A673 (cell line): ENCODE data around the gene PNKD. TPM values are rescaled to one million over a fixed set of nuclear protein-coding genes. Genes with fewer than 3 reads are reported as not detected.
"Not testable (repeated sequence)": the region's sequence is repeated elsewhere in the genome, so short reads cannot be mapped to it uniquely, and the experiment has no call there.

Experiments
- BruUV-seq: library from RNA; stranded (reverse); fragments of 400-500 nt; replicated peaks from 2 replicates; lab custom pipeline; 2021; lab: Mats Ljungman, UMichigan
- CTCF ChIA-PET: fragments of 300-600 bp; sonication (Branson Sonifier 250); formaldehyde crosslinking; loops from one replicate; lab custom pipeline; 2022; ENCODE audit warnings: antibody characterized with exemption; lab: Charles Lee
- POLR2A ChIA-PET: fragments of 300-600 bp; sonication (Branson Sonifier 250); formaldehyde crosslinking; loops from one replicate; lab custom pipeline; 2022; ENCODE audit warnings: antibody characterized with exemption; ENCODE audit not compliant: low non-redundant PET; lab: Charles Lee
- DNase-seq: peaks from one replicate; pipeline ENCODE4 v3.0.0-alpha.2; 2015; ENCODE audit warnings: low spot score
- H3K27ac ChIP-seq: fragments of 200-600 bp; sonication (generic); 2 replicates; pipeline ENCODE4 v1.5.1; 2016; ENCODE audit warnings: mixed run types, low read depth, mild to moderate bottlenecking, mixed read lengths, antibody characterized with exemption, low read length; ENCODE audit not compliant: poor library complexity, severe bottlenecking
- H3K27me3 ChIP-seq: fragments of 200-600 bp; sonication (generic); replicated peaks from 2 replicates; pipeline ENCODE4 v1.6.1; 2017; ENCODE audit warnings: mixed run types, low read depth, mild to moderate bottlenecking, mixed read lengths, antibody characterized with exemption, low read length; ENCODE audit not compliant: insufficient read depth, poor library complexity
- H3K36me3 ChIP-seq: fragments of 200-600 bp; sonication (generic); 2 replicates; pipeline ENCODE4 v1.6.1; 2016; ENCODE audit warnings: mixed run types, mild to moderate bottlenecking, mixed read lengths, antibody characterized with exemption, low read length; ENCODE audit not compliant: insufficient read depth, poor library complexity, severe bottlenecking
- H3K4me1 ChIP-seq: fragments of 200-600 bp; sonication (generic); 2 replicates; pipeline ENCODE4 v1.6.1; 2017; ENCODE audit warnings: mixed run types, mild to moderate bottlenecking, mixed read lengths, antibody characterized with exemption, low read length; ENCODE audit not compliant: insufficient read depth, poor library complexity, severe bottlenecking
- H3K4me3 ChIP-seq: fragments of 200-600 bp; sonication (generic); 2 replicates; pipeline ENCODE4 v1.5.1; 2016; ENCODE audit warnings: low read depth, mixed run types, mild to moderate bottlenecking, mixed read lengths, low read length; ENCODE audit not compliant: poor library complexity, severe bottlenecking
- H3K9me3 ChIP-seq: fragments of 200-600 bp; sonication (generic); 2 replicates; pipeline ENCODE4 v1.6.1; 2016; ENCODE audit warnings: mixed run types, low read depth, mild to moderate bottlenecking, mixed read lengths, antibody characterized with exemption, low read length; ENCODE audit not compliant: poor library complexity, severe bottlenecking
- EZH2 ChIP-seq: fragments of 200-600 bp; sonication (generic); IDR thresholded peaks from 2 replicates; pipeline ENCODE4 v1.6.1; 2017; ENCODE audit warnings: borderline replicate concordance, low read depth, mild to moderate bottlenecking, mixed read lengths, antibody characterized with exemption, low read length; ENCODE audit not compliant: poor library complexity, severe bottlenecking
- intact Hi-C: fragments of 100-400 bp; cut with micrococcal nuclease; formaldehyde crosslinking; loops from one replicate; pipeline ENCODE4 v1.10.0; 2022; ENCODE audit not compliant: unreplicated experiment
- total RNA-seq: library from RNA; stranded (reverse); gene quantifications from 2 replicates; pipeline ENCODE4 v1.2.3, GENCODE V29; 2021
- TF ChIP-seq, protein P1 (sequence below): fragments of 300-800, 200-600 bp; sonication (generic); conservative IDR thresholded peaks from 2 replicates; pipeline ENCODE4 v1.5.1; 2017; ENCODE audit warnings: low read depth, mild to moderate bottlenecking, antibody characterized with exemption, low read length, moderate library complexity, mixed read lengths

PNKD gene
- total RNA-seq, 1 experiment from 2014 or later: 36.7 TPM

DNA sequence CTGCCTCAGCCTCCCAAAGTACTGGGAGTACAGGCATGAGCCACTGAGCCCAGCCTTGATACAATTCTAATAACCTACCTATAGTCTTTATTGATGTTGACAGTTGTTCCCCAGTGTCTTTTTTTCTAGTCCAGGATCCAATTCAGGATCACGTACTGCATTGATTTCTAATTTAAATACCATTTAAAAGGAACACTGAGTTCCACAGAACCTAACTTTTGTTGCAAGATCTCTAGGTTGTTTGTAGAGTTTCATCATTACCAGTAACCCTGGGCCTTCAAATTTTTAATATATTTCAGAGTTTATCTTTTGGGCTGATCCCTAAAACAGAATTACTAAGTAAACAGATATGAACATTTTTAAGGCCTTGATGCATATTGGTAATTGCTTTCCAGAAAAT is 43.0 kb downstream of the PNKD start:
- POLR2A ChIA-PET: no interaction called here
- BruUV-seq: no TSS peak
- no peak for TF ChIP-seq EZH2
- TF ChIP-seq, protein P1, sequence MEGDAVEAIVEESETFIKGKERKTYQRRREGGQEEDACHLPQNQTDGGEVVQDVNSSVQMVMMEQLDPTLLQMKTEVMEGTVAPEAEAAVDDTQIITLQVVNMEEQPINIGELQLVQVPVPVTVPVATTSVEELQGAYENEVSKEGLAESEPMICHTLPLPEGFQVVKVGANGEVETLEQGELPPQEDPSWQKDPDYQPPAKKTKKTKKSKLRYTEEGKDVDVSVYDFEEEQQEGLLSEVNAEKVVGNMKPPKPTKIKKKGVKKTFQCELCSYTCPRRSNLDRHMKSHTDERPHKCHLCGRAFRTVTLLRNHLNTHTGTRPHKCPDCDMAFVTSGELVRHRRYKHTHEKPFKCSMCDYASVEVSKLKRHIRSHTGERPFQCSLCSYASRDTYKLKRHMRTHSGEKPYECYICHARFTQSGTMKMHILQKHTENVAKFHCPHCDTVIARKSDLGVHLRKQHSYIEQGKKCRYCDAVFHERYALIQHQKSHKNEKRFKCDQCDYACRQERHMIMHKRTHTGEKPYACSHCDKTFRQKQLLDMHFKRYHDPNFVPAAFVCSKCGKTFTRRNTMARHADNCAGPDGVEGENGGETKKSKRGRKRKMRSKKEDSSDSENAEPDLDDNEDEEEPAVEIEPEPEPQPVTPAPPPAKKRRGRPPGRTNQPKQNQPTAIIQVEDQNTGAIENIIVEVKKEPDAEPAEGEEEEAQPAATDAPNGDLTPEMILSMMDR: no peak

DNA sequence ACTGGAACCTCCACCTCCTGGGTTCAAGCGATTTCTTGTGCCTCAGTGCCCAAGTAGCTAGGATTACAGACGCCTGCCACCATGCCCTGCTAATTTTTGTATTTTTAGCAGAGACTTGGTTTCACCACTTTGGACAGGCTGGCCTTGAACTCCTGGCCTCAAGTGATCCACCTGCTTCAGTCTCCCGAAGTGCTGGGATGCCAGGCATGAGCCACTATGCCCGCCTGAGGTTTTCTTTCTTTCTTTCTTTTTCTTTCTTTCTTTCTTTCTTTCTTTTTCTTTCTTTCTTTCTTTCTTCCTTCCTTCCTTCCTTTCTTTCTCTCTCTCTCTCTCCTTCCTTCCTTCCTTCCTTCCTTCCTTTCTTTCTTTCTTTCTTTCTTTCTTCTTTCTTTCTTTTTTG is 44.4 kb downstream of the PNKD start:
- DNase-seq, H3K27ac ChIP-seq, H3K36me3 ChIP-seq, CTCF ChIA-PET, H3K4me1 ChIP-seq, POLR2A ChIA-PET, H3K9me3 ChIP-seq, H3K27me3 ChIP-seq, H3K4me3 ChIP-seq, BruUV-seq, intact Hi-C loops: not testable (repeated sequence)

More for the DNA sequence above, 43.0 kb downstream of the PNKD start:
- H3K4me1 ChIP-seq: no peaks in the 10 kb centered on the region
- no peaks in the 10 kb centered on the region for H3K36me3 ChIP-seq
- H3K27ac ChIP-seq: no peak overlapping the region
- intact Hi-C loops: no loop called here
- no peak overlapping the region for H3K4me3 ChIP-seq
- H3K9me3 ChIP-seq: no peaks in the 10 kb centered on the region
- CTCF ChIA-PET: interaction anchor here (0.6 kb wide), 1 partner anchor 20 kb away, joined by 6 read pairs; no protein-coding TSS in a partner anchor
- H3K27me3 ChIP-seq: no peaks in the 10 kb centered on the region
- DNase-seq: no peak

DNA sequence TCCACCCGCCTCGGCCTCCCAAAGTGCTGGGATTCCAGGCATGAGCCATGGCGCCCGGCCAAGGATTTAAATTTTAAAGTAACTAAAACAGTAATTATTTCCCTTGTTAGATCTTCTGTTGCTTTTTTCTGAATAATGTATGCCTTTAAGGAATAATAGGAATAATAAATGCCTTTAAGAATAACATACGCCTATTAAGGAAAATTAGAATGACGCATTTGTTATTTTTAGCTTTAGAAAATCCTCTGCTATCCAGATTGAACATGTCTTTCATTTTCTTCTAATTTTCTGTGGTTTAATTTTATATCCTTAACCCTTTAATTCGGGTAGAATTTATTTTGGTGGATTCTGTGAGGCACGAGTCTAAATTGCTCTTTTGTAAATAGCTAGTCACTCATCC is 45.1 kb downstream of the PNKD start:
- ChIA-PET POLR2A (no interaction called here), CTCF (no interaction called here)
- Histone ChIP-seq H3K36me3 (no peaks in the 10 kb centered on the region), H3K27me3 (no peaks in the 10 kb centered on the region), H3K27ac (no peak overlapping the region), H3K9me3 (no peaks in the 10 kb centered on the region), H3K4me3 (no peak overlapping the region), H3K4me1 (peaks cover 3% of the 10 kb centered on the region)
- BruUV-seq: no TSS peak
- intact Hi-C loops: no loop called here
- TF ChIP-seq EZH2: no peak
- TF ChIP-seq, protein P1: no peak
- DNase-seq: no peak

DNA sequence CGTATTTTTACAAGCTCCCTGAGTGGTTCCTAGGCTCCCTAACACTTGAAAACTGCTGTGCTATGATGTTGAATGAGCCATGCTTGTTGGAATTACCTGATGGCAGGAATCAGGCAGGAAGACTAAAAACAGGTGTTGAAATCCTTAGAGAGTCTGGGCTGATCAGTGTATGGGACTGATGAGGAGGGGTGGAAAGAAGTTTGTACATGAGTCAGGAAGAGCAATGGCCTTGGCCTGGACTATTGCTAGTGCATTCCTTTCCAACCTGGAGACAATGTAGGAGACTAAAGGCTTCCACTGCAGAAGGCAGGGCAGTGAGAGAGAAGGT is 46.9 kb downstream of the PNKD start:
- H3K27ac ChIP-seq: no peak overlapping the region
- no peak overlapping the region for H3K4me3 ChIP-seq
- no peaks in the 10 kb centered on the region for H3K27me3 ChIP-seq
- BruUV-seq: no TSS peak
- ChIA-PET POLR2A (no interaction called here), CTCF (no interaction called here)
- H3K9me3 ChIP-seq: no peaks in the 10 kb centered on the region
- TF ChIP-seq, protein P1: no peak
- no peak for TF ChIP-seq EZH2
- intact Hi-C loops: no loop called here
- H3K36me3 ChIP-seq: no peaks in the 10 kb centered on the region
- H3K4me1 ChIP-seq: peaks cover 9% of the 10 kb centered on the region
- no peak for DNase-seq
